ENCODE results near the gene RASSF3. TPM values are rescaled to one million over a fixed set of nuclear protein-coding genes. Genes with fewer than 3 reads are reported as not detected.

Gene RASSF3
- total RNA-seq, 2 donors from 2014 or later: 246 to 312 TPM

- intact Hi-C loops (cut with DNase I): no loop called here
- no peak for DNase-seq (ENCODE audit: low spot score)
These were observed 91.0 kb downstream of the RASSF3 start for GRCh38 chr12:64701283-64701682.

GRCh38 chr12:64706306-64706705, 96.0 kb downstream of the RASSF3 start:
- DNase-seq (ENCODE audit: low spot score): no peak
- intact Hi-C loops (cut with DNase I): no loop called here

GRCh38 chr12:64706857-64707256, 96.6 kb downstream of the RASSF3 start:
- no peak for DNase-seq (ENCODE audit: low spot score)
- intact Hi-C loops (cut with DNase I): no loop called here

GRCh38 chr12:64707362-64707761, 97.1 kb downstream of the RASSF3 start:
- intact Hi-C loops (cut with DNase I): no loop called here
- DNase-seq (ENCODE audit: low spot score): no peak

- intact Hi-C loops (cut with DNase I): no loop called here
- DNase-seq (ENCODE audit: low spot score): no peak
These were observed 97.6 kb downstream of the RASSF3 start for GRCh38 chr12:64707926-64708325.

- intact Hi-C loops (cut with DNase I): no loop called here
- no peak for DNase-seq (ENCODE audit: low spot score)
These were observed 99.1 kb downstream of the RASSF3 start for GRCh38 chr12:64709429-64709828.

- intact Hi-C loops (cut with DNase I): no loop called here
These were observed 103.1 kb downstream of the RASSF3 start for GRCh38 chr12:64713376-64713775.

GRCh38 chr12:64714551-64714968, 104.3 kb downstream of the RASSF3 start:
- intact Hi-C loops (cut with DNase I): no loop called here
- DNase-seq (ENCODE audit: low spot score): no peak

More at GRCh38 chr12:64713376-64713775, 103.1 kb downstream of the RASSF3 start:
- no peak for DNase-seq (ENCODE audit: low spot score)

GRCh38 chr12:64716371-64716770, 106.1 kb downstream of the RASSF3 start:
- DNase-seq (ENCODE audit: low spot score): no peak
- intact Hi-C loops (cut with DNase I): no loop called here

GRCh38 chr12:64716839-64717455, 106.7 kb downstream of the RASSF3 start:
- DNase-seq (ENCODE audit: low spot score): no peak
- intact Hi-C loops (cut with DNase I): no loop called here

- intact Hi-C loops (cut with DNase I): no loop called here
- no peak for DNase-seq (ENCODE audit: low spot score)
These were observed 108.4 kb downstream of the RASSF3 start for GRCh38 chr12:64718649-64719048.

- intact Hi-C loops (cut with DNase I): no loop called here
These were observed 110.6 kb downstream of the RASSF3 start for GRCh38 chr12:64720884-64721283.

GRCh38 chr12:64722835-64723234, 112.5 kb downstream of the RASSF3 start:
- intact Hi-C loops (cut with DNase I): no loop called here
- DNase-seq (ENCODE audit: low spot score): no peak

More at GRCh38 chr12:64720884-64721283, 110.6 kb downstream of the RASSF3 start:
- no peak for DNase-seq (ENCODE audit: low spot score)

GRCh38 chr12:64723630-64724029, 113.3 kb downstream of the RASSF3 start:
- intact Hi-C loops (cut with DNase I): no loop called here
- no peak for DNase-seq (ENCODE audit: low spot score)

GRCh38 chr12:64724201-64724745, 114.0 kb downstream of the RASSF3 start:
- intact Hi-C loops (cut with DNase I): no loop called here
- no peak for DNase-seq (ENCODE audit: low spot score)

GRCh38 chr12:64729909-64730587, 119.8 kb downstream of the RASSF3 start:
- intact Hi-C loops (cut with DNase I): no loop called here
- no peak for DNase-seq (ENCODE audit: low spot score)

GRCh38 chr12:64730588-64730969, 120.3 kb downstream of the RASSF3 start:
- intact Hi-C loops (cut with DNase I): no loop called here
- no peak for DNase-seq (ENCODE audit: low spot score)

GRCh38 chr12:64731683-64732082, 121.4 kb downstream of the RASSF3 start:
- no peak for DNase-seq (ENCODE audit: low spot score)
- intact Hi-C loops (cut with DNase I): no loop called here

- intact Hi-C loops (cut with DNase I): no loop called here
These were observed 123.6 kb downstream of the RASSF3 start for GRCh38 chr12:64733857-64734256.

GRCh38 chr12:64735442-64735841, 125.1 kb downstream of the RASSF3 start:
- no peak for DNase-seq (ENCODE audit: low spot score)
- intact Hi-C loops (cut with DNase I): no loop called here

More at GRCh38 chr12:64733857-64734256, 123.6 kb downstream of the RASSF3 start:
- DNase-seq (ENCODE audit: low spot score): no peak

- intact Hi-C loops (cut with DNase I): no loop called here
- DNase-seq (ENCODE audit: low spot score): no peak
These were observed 126.5 kb downstream of the RASSF3 start for GRCh38 chr12:64736771-64737170.
